Measurements from ENCODE around the gene LRRC28. TPM values are rescaled to one million over a fixed set of nuclear protein-coding genes. Genes with fewer than 3 reads are reported as not detected.

The LRRC28 gene
- total and polyA plus RNA-seq, 4 donors, result 14.5 to 27.5 (median 19.7) TPM

DNA sequence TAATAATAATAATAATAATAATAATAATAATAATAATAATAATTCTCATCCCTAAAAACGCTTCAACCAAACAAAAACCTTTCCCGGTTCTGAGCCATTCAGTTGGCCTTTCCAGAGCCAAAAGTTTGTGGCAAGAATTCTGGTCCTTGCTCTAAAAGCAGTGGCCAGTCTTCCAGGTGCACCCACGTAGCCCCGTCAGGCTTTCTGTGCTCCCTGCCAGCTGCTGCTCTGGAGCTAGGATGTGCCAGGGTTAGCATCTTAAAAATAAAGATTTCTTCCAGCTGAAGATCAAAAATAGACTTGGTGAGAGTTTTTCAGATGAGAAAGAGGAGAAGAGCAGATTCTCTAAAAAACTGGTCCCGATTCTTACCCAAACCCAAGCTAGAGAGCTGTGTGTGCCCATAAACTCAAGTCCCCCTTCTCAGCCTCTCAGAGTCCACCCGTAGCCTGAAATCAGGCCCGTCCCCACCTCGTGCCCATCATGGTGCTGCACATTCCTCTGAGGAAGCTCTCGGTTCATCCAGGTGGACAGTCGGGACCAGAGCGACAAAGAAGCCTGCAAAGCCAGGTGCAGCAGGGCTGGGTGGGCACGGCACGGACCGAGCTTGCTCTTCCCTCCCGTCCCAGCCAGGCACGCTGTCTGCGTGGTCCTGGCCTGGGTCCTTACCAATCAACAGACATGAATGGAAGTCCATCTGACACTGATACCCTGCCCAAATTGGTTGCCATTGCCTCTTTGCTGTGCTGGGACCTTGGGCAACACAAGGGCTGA, 155.6 kb downstream of the LRRC28 start:
- WGBS, 2 donors, result 84 to 85% methylated on average over 17 of the region's 17 CpGs
- H3K4me3 ChIP-seq (ENCODE audit: low read length in 2 of 2), result no peak overlapping the region
- intact Hi-C loops (cut with DNase I), result loop anchor here in 1 of 2 donors (5.0 kb wide), 1 partner anchor 105 kb away; no protein-coding TSS in a partner anchor
- peak in 1 of 2 donors; percentile 50 for DNase-seq
- no peaks in the 10 kb centered on the region for H3K4me1 ChIP-seq (ENCODE audit: control insufficient read depth in 1 of 2, insufficient read depth in 2 of 2, low read length in 2 of 2)
- H3K27ac ChIP-seq (ENCODE audit: low read depth in 1 of 2, low read length in 2 of 2), result no peak overlapping the region
- H3K36me3 ChIP-seq (ENCODE audit: control insufficient read depth in 1 of 2, insufficient read depth in 2 of 2, low read length in 1 of 2), result no peaks in the 10 kb centered on the region
- H3K9me3 ChIP-seq (ENCODE audit: control insufficient read depth, low read length), result no peaks in the 10 kb centered on the region
- no peak for ATAC-seq (ENCODE audit: low FRiP score)
- H3K27me3 ChIP-seq (ENCODE audit: control insufficient read depth in 1 of 2, insufficient read depth in 2 of 2, low read length in 1 of 2), result no peaks in the 10 kb centered on the region

DNA sequence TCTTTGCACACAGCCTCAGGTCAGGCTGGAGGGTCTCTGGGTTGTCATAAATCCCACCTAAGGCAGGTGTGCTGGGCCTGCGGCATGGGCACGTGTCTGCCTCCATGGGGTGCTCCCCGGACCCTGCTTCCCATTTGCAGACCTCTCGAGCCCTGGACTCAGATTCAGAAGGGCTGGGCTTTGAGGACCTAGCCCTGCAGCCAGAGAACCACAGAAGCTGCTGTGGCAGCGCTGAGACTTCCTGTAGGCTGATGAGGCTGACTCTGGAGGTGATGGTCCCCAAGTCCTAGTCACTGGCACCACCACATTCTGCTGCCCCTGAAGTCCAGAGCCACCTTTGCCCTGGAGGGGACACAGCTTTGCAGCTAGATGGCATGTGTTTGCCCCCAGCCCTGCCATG, 156.4 kb downstream of the LRRC28 start:
- DNase-seq (peak in 1 of 2 donors; percentile 51), ATAC-seq (ENCODE audit: low FRiP score) (peak; percentile 1)
- WGBS, 2 donors, result 68% methylated on average over 5 of the region's 5 CpGs
- Histone ChIP-seq H3K36me3 (ENCODE audit: control insufficient read depth in 1 of 2, insufficient read depth in 2 of 2, low read length in 1 of 2) (no peaks in the 10 kb centered on the region), H3K4me1 (ENCODE audit: control insufficient read depth in 1 of 2, insufficient read depth in 2 of 2, low read length in 2 of 2) (no peaks in the 10 kb centered on the region), H3K27ac (ENCODE audit: low read depth in 1 of 2, low read length in 2 of 2) (peak overlapping the region in 1 of 2 donors; percentile 49), H3K4me3 (ENCODE audit: low read length in 2 of 2) (no peak overlapping the region), H3K27me3 (ENCODE audit: control insufficient read depth in 1 of 2, insufficient read depth in 2 of 2, low read length in 1 of 2) (no peaks in the 10 kb centered on the region), H3K9me3 (ENCODE audit: control insufficient read depth, low read length) (no peaks in the 10 kb centered on the region)
- intact Hi-C loops (cut with DNase I), result loop anchor here in 1 of 2 donors (5.0 kb wide), 1 partner anchor 105 kb away; no protein-coding TSS in a partner anchor

DNA sequence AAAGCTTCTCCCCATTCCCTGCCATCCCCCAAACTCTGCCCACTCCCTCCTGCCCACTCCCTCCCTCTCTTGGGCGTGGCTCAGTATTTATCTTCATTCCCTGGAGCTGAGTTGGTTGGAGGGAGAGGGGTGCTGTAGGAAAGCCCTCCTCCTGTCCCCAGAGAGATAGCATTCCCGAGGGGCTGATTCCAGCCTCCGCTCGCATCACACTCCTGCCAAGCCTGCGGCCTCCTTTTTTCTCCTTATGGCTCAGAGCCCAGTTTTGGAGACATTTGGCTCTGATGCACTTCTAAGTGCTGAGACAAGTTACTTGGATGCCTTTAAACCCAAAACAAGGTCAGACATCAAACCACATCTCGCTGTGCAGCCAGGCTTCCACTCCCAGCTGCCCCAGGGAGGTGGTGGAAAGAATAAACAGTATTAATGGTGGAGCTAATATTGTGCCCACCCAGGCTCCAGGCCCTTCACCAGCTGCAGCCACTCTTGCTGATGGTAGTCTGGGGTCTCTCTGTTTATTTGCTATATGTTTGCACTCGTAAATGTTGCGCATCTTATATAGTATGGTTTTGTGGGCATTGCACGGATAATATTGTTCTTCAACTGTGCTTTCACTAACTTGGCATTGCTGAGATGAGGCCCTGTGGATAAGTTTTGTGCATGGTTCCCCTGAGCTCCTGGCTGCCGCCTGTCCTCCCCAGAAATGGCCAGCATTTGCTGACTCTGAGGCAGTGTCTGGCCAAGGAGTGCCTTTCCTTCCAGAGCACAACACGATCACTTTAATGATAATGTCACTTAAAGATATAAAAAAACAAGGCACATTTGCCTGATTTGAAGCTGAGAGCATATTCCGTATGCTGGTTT, 157.2 kb downstream of the LRRC28 start:
- Histone ChIP-seq H3K4me1 (ENCODE audit: control insufficient read depth in 1 of 2, insufficient read depth in 2 of 2, low read length in 2 of 2) (no peaks in the 10 kb centered on the region), H3K27me3 (ENCODE audit: control insufficient read depth in 1 of 2, insufficient read depth in 2 of 2, low read length in 1 of 2) (no peaks in the 10 kb centered on the region), H3K27ac (ENCODE audit: low read depth in 1 of 2, low read length in 2 of 2) (peak overlapping the region; percentile 9 to 58), H3K36me3 (ENCODE audit: control insufficient read depth in 1 of 2, insufficient read depth in 2 of 2, low read length in 1 of 2) (no peaks in the 10 kb centered on the region), H3K4me3 (ENCODE audit: low read length in 2 of 2) (no peak overlapping the region), H3K9me3 (ENCODE audit: control insufficient read depth, low read length) (no peaks in the 10 kb centered on the region)
- DNase-seq, result peak in 1 of 2 donors; percentile 77
- WGBS, 2 donors, result 7 to 11% methylated on average over 12 of the region's 12 CpGs
- intact Hi-C loops (cut with DNase I), result loop anchor here in 1 of 2 donors (5.0 kb wide), 1 partner anchor 106 kb away; no protein-coding TSS in a partner anchor
- peak; percentile 68 for ATAC-seq (ENCODE audit: low FRiP score)

DNA sequence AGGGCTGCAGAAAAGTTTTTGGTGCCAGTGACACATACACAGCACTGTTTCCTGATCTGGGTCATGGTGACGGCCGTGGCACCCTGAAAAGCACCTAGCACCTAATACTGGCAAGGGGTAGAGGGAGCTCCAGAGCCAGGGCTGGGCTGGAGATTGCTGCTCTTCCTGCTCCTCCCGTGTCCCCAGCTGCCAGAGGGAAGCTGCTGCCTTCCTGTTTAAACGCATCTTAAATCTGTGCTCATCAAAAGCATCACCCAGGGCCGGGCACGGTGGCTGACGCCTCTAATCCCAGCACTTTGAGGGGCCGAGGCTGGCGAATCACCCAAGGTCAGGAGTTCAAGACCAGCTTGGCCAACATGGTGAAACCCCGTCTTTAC, 157.8 kb downstream of the LRRC28 start:
- H3K27ac ChIP-seq (ENCODE audit: low read depth in 1 of 2, low read length in 2 of 2), result peak overlapping the region; percentile 9 to 58
- no peaks in the 10 kb centered on the region for H3K36me3 ChIP-seq (ENCODE audit: control insufficient read depth in 1 of 2, insufficient read depth in 2 of 2, low read length in 1 of 2)
- H3K9me3 ChIP-seq (ENCODE audit: control insufficient read depth, low read length), result no peaks in the 10 kb centered on the region
- H3K4me3 ChIP-seq (ENCODE audit: low read length in 2 of 2), result no peak overlapping the region
- WGBS, 2 donors, result 17 to 21% methylated on average over 10 of the region's 10 CpGs
- intact Hi-C loops (cut with DNase I), result loop anchor here in 1 of 2 donors (5.0 kb wide), 1 partner anchor 107 kb away; no protein-coding TSS in a partner anchor
- ATAC-seq (ENCODE audit: low FRiP score), result peak; percentile 69
- no peaks in the 10 kb centered on the region for H3K27me3 ChIP-seq (ENCODE audit: control insufficient read depth in 1 of 2, insufficient read depth in 2 of 2, low read length in 1 of 2)
- H3K4me1 ChIP-seq (ENCODE audit: control insufficient read depth in 1 of 2, insufficient read depth in 2 of 2, low read length in 2 of 2), result no peaks in the 10 kb centered on the region
- DNase-seq, result peak; percentile 78 to 83

DNA sequence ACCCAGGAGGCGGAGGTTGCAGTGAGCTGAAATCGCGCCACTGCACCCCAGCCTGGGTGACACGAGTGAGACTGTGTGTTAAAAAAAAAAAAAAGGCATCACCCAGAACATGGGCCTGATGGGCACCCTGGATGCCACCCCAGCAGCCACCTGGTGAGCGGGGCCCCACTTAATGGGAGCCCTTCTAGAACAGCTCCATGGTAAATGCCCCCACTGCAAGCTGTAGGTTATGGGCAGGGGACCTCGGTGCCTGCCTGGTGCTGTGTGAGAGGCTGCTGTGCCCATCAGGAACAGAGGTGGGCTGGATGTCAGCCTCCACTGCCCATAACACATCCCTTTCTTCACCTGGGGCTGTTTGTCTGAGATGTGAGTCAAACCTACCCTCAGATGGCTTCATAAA, 158.3 kb downstream of the LRRC28 start:
- intact Hi-C loops (cut with DNase I), result loop anchor here in 1 of 2 donors (5.0 kb wide), 1 partner anchor 107 kb away; no protein-coding TSS in a partner anchor
- DNase-seq, result no peak

DNA sequence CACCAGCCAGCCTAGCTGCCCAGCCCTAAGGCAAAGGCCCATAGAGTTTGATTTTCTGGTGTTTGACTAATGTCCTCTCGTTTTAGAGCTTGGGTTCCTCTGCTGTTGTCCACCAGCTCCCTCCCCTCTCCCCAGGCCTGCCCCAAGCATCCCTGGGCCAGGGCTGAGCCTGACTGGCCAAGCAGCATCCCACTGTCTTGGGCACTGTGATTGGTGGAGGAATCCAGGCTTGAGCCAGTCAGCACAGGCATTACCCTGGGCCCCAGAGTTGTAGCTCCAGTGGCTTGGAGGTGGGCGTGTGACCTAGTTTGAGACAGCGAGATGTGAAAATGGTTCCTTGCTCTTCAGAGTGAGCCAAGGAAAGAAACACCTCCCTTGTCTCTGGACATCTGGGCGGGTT, 159.2 kb downstream of the LRRC28 start:
- ATAC-seq (ENCODE audit: low FRiP score) (no peak), DNase-seq (no peak)
- no peaks in the 10 kb centered on the region for H3K4me1 ChIP-seq (ENCODE audit: control insufficient read depth in 1 of 2, insufficient read depth in 2 of 2, low read length in 2 of 2)
- no peaks in the 10 kb centered on the region for H3K9me3 ChIP-seq (ENCODE audit: control insufficient read depth, low read length)
- no peak overlapping the region for H3K4me3 ChIP-seq (ENCODE audit: low read length in 2 of 2)
- H3K27me3 ChIP-seq (ENCODE audit: control insufficient read depth in 1 of 2, insufficient read depth in 2 of 2, low read length in 1 of 2), result no peaks in the 10 kb centered on the region
- H3K27ac ChIP-seq (ENCODE audit: low read depth in 1 of 2, low read length in 2 of 2), result no peak overlapping the region
- 92 to 97% methylated on average over 4 of the region's 4 CpGs for WGBS, 2 donors
- no peaks in the 10 kb centered on the region for H3K36me3 ChIP-seq (ENCODE audit: control insufficient read depth in 1 of 2, insufficient read depth in 2 of 2, low read length in 1 of 2)
- intact Hi-C loops (cut with DNase I), result no loop called here

More for the DNA sequence above, 158.3 kb downstream of the LRRC28 start:
- no peaks in the 10 kb centered on the region for H3K4me1 ChIP-seq (ENCODE audit: control insufficient read depth in 1 of 2, insufficient read depth in 2 of 2, low read length in 2 of 2)
- peak overlapping the region in 1 of 2 donors; percentile 37 for H3K27ac ChIP-seq (ENCODE audit: low read depth in 1 of 2, low read length in 2 of 2)
- H3K36me3 ChIP-seq (ENCODE audit: control insufficient read depth in 1 of 2, insufficient read depth in 2 of 2, low read length in 1 of 2), result no peaks in the 10 kb centered on the region
- ATAC-seq (ENCODE audit: low FRiP score), result no peak
- no peaks in the 10 kb centered on the region for H3K27me3 ChIP-seq (ENCODE audit: control insufficient read depth in 1 of 2, insufficient read depth in 2 of 2, low read length in 1 of 2)
- no peak overlapping the region for H3K4me3 ChIP-seq (ENCODE audit: low read length in 2 of 2)
- 91 to 94% methylated on average over 3 to 6 of the region's 6 CpGs for WGBS, 2 donors
- H3K9me3 ChIP-seq (ENCODE audit: control insufficient read depth, low read length), result no peaks in the 10 kb centered on the region

DNA sequence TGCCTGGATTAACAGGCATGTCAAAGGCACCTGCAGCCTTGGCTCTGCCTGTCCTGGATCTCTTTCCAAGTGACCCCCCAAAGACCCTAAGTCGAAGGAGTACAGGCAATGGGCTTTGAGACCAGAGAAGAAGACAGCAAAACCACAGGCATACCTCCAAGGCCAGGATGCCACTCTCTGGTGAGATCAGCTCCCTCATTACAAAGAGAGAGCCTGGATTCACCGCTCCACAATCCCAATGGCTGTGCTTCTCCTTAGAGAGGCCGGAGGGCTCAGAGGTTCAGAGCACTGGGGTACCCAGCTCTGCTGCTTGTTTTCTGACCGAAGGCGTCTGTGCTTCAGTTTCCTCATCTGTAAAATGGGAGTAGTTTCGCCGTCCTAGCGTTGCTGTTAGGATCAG, 160.0 kb downstream of the LRRC28 start:
- H3K9me3 ChIP-seq (ENCODE audit: control insufficient read depth, low read length), result no peaks in the 10 kb centered on the region
- H3K4me3 ChIP-seq (ENCODE audit: low read length in 2 of 2), result no peak overlapping the region
- WGBS, 2 donors, result 90 to 97% methylated on average over 8 of the region's 8 CpGs
- ATAC-seq (ENCODE audit: low FRiP score) (no peak), DNase-seq (no peak)
- H3K27me3 ChIP-seq (ENCODE audit: control insufficient read depth in 1 of 2, insufficient read depth in 2 of 2, low read length in 1 of 2), result no peaks in the 10 kb centered on the region
- no peaks in the 10 kb centered on the region for H3K36me3 ChIP-seq (ENCODE audit: control insufficient read depth in 1 of 2, insufficient read depth in 2 of 2, low read length in 1 of 2)
- H3K27ac ChIP-seq (ENCODE audit: low read depth in 1 of 2, low read length in 2 of 2), result no peak overlapping the region
- no peaks in the 10 kb centered on the region for H3K4me1 ChIP-seq (ENCODE audit: control insufficient read depth in 1 of 2, insufficient read depth in 2 of 2, low read length in 2 of 2)
- intact Hi-C loops (cut with DNase I), result no loop called here

DNA sequence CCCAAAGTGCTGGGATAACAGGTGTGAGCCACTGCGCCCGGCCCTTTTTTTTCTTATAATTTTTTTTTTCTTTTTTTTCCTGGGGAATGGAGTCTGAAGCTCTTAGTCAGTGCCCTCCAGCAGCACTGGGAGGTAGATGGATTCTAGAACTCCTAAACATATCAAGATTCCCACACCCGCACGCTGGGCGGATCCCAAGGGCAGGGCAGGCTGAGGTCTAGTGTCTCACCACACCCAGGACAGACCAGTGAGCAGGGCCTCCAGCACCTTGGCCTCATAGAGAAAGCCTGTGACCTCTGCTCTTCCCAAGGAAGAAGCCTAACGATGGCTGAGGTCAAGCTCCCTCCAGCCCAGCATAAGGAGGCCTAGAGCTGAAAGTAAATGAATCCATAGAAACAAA, 160.8 kb downstream of the LRRC28 start:
- DNase-seq, result no peak
- H3K4me1 ChIP-seq (ENCODE audit: control insufficient read depth in 1 of 2, insufficient read depth in 2 of 2, low read length in 2 of 2), result no peaks in the 10 kb centered on the region
- H3K9me3 ChIP-seq (ENCODE audit: control insufficient read depth, low read length), result no peaks in the 10 kb centered on the region
- WGBS, 2 donors, result 96 to 97% methylated on average over 6 of the region's 6 CpGs
- intact Hi-C loops (cut with DNase I), result no loop called here
- no peaks in the 10 kb centered on the region for H3K36me3 ChIP-seq (ENCODE audit: control insufficient read depth in 1 of 2, insufficient read depth in 2 of 2, low read length in 1 of 2)
- no peak for ATAC-seq (ENCODE audit: low FRiP score)
- H3K4me3 ChIP-seq (ENCODE audit: low read length in 2 of 2), result no peak overlapping the region
- no peaks in the 10 kb centered on the region for H3K27me3 ChIP-seq (ENCODE audit: control insufficient read depth in 1 of 2, insufficient read depth in 2 of 2, low read length in 1 of 2)
- H3K27ac ChIP-seq (ENCODE audit: low read depth in 1 of 2, low read length in 2 of 2), result no peak overlapping the region

All from aorta (tissue), 5 donors.